HG02571 (cell line): ENCODE data around the gene ARHGAP45.
A peak's percentile ranks its signal among the peaks of the same experiment; 100 is the strongest.
"Not testable (repeated sequence)": the region's sequence is repeated elsewhere in the genome, so short reads cannot be mapped to it uniquely, and the experiment has no call there.

Source experiments
- ATAC-seq: cut with Tn5 transposase; IDR thresholded peaks from one replicate; pipeline ENCODE4 v1.9.1; 2021; ENCODE audit warnings: mild to moderate bottlenecking, moderate library complexity; ENCODE audit not compliant: unreplicated experiment

Gene ARHGAP45, protein sequence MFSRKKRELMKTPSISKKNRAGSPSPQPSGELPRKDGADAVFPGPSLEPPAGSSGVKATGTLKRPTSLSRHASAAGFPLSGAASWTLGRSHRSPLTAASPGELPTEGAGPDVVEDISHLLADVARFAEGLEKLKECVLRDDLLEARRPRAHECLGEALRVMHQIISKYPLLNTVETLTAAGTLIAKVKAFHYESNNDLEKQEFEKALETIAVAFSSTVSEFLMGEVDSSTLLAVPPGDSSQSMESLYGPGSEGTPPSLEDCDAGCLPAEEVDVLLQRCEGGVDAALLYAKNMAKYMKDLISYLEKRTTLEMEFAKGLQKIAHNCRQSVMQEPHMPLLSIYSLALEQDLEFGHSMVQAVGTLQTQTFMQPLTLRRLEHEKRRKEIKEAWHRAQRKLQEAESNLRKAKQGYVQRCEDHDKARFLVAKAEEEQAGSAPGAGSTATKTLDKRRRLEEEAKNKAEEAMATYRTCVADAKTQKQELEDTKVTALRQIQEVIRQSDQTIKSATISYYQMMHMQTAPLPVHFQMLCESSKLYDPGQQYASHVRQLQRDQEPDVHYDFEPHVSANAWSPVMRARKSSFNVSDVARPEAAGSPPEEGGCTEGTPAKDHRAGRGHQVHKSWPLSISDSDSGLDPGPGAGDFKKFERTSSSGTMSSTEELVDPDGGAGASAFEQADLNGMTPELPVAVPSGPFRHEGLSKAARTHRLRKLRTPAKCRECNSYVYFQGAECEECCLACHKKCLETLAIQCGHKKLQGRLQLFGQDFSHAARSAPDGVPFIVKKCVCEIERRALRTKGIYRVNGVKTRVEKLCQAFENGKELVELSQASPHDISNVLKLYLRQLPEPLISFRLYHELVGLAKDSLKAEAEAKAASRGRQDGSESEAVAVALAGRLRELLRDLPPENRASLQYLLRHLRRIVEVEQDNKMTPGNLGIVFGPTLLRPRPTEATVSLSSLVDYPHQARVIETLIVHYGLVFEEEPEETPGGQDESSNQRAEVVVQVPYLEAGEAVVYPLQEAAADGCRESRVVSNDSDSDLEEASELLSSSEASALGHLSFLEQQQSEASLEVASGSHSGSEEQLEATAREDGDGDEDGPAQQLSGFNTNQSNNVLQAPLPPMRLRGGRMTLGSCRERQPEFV

DNA sequence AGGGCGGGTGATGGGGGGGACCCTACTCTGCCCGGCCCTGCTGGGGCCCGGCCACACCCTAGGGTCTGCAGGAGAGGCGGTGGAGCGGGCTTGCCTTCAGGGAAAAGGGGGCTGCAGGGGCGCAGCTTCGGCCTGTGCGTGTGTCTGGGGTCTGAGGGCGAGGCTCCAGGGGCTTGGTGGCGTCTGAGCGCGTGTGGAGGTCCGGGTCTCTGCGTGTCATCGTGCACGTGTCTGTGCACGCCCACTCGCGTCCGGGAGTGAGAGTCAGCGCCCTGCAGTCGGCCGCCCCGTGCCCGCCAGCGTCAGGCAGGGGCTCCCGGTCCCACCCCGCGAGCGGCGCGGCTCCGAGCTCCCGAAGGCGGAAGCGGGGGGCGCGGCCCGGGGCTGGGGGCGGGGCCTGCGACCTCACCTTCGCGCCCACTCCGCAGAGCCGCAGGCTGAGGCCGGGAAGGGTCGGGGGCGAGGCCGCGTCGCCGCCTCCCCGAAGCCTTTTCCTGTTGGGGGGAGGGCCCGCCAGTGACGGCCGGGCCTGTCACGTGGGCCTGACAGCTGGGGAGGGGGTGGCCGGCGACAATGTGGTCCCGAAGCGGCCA is at the start of gene ARHGAP45:
Gene ARHGAP45, plus strand, starts transcription at position 420 of the 593 bp plus-strand sequence. CDS start 239 bp downstream, outside the sequence.
- ATAC-seq, result no peak

DNA sequence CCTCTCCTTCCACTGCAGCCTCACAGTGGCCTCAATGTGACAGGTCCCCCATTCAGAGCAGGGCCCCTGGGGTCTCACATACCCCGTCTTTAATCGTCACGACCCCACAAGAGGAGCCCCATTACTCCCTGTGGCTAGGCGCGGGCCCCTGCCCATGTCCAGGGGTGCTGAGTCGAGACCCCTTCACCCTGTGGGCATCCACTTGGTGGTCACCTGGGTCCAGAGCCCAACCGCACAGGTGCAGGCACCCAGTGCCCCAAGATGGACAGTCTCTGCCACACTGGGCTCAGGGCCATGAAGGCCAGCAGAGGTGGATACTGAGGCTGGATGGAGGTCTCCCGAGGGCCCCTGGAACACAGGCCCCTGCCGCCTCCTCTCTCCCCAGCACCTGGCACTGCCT is 49.1 kb upstream of the ARHGAP45 start:
- ATAC-seq, result no peak

DNA sequence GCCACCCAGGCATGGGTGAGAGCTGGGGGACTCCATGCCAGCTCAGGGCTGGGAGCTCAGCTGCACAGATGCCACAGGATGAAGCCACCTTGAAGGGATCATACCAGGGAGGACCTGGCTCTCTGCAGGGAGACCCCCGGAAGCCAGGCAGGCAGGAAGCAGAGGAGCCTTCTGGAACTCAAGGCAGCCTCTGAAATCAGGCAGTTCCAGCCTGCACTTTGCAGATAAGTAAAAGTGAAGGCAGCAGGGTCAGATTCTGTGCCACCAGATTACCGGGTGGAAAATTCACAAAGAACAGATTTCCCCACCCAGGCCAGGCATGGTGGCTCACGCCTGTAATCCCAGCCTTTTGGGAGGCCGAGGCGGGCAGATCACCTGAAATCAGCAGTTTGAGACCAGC is 48.6 kb upstream of the ARHGAP45 start:
- ATAC-seq, result no peak

DNA sequence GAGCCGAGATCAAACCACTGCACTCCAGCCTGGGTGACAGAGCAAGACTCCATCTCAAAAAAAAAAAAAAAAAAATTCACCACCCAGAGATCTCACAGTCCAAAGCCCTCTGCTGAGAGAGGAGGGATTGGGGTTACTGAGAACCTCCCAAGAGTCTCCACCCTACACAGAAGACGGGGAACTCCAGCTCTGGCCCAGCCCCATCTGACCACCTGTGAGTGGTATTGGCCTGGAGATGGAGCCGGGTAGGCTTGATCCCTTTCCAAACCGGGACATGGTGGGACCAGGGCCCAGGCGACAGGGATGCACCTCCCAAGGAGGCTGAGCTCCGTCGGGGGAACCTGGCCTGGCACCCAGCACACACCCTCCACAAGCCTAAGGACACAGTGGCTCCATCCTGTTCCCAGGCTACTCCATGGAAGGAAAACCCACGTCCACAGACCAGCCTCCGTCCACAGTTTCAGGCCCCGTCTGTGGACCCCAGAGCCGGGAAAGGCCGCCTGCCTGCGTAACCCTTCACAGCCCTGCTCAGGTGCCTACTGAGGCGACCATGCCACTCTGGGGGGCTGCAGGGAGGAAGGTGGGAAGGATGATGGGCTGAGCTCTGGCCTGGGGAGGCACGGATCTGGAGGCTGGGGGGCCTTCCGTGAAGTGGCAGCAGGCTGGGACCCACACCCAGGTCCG is 47.9 kb upstream of the ARHGAP45 start:
- no peak for ATAC-seq

DNA sequence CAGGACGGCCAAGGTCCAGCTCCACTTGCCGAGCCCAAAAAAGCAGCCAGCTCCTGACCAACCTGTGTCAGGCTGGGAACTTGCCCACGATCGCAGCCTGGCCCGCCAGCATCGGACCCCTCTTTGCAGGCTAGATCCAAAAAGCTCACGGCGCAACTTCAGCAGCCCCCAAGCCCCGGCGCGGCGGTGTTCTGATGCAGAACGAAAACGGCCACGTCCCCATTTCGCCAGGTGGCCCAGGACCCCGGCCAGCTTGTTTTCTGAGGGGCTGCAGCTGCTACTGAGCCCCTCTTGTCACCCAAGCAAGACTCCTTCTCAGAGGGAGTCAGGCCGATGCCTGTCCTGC is 47.4 kb upstream of the ARHGAP45 start:
- no peak for ATAC-seq

DNA sequence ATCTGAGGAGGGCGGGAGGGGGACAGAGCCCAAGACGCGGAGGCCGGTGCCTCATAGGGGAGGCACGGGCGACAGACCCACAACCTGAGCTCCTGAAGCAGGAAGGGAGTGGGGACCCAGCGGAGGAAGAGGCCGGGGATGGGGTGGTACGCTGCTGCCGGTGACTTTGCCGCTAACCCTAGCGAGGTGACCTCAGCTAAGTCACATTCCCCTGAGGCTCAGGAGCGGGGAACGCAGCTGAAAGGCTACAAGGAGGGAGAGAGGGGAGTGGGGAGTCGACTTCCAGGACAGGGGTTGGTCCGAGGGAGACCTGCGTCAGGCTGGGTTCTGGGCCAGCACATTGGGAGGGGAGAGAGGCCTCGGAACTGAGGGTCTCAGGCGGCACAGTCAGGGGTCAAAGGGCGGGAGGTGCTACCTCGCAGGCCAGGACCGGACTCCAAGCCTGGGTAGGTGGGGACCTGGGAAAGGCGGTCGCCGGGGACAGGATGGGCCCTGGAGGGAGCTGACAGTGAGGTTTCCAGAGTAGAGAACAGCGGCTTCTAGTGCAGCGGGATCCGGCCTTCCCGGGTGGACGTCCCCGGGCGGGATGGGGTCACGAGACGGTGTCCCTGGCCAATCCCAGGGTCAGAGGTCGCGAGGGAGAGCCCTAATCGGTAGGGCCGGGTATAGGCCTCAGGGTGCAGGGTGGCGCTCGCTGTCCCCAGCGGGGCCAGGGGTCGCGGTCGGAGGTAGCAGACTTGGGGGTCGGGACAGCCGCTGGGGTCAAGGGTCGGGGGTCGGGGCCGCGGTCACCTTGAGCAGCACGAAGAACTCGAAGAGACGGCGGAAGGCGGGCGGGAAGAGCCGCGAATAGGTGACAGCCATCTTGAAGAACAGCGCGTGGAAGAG is 46.7 kb upstream of the ARHGAP45 start:
- no peak for ATAC-seq

DNA sequence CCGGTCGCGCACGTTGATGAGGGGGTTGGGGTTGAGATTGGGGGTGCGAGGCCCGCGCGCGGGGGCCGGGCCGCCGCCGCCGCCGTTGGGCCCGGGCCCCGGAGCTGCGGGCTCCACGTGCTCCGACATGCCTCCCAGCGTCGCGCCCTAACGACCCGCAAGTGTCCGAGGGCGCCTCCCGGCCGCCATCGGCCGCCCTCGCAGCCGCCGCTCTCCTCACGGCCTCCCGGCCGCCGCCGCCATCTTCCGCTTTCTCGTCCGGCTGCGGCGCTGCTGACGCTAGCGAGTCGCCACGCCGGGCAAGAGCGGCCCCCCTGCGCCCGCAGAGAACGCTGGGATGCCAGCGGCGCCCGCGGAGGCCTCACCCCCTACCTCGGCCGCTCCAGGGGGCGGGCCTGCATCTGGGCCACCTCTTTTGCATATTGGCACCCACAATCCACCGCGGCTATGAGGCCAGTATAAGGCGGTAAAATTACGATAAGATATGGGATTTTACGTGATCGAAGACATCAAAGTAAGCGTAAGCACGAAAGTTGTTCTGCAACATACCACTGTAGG is 46.0 kb upstream of the ARHGAP45 start, which contains the start of gene TMEM259:
Gene TMEM259, minus strand, starts transcription at position 256 of the 558 bp plus-strand sequence. Its CDS starts 127 bp downstream, at position 129.
- peak; percentile 70 for ATAC-seq

DNA sequence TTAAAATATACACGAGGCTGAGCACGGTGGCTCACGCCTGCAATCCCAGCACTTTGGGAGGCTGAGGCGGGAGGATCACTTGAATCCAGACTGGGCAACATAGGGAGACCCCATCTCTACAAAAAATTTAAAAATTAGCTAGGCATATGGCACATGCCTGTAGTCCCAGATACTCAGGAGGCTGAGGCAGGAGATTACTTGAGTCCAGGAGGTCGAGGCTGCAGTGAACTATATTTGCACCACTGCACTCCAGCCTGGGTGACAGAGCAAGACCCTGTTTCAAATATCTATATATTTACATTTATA is 43.1 kb upstream of the ARHGAP45 start:
- ATAC-seq, result not testable (repeated sequence)

DNA sequence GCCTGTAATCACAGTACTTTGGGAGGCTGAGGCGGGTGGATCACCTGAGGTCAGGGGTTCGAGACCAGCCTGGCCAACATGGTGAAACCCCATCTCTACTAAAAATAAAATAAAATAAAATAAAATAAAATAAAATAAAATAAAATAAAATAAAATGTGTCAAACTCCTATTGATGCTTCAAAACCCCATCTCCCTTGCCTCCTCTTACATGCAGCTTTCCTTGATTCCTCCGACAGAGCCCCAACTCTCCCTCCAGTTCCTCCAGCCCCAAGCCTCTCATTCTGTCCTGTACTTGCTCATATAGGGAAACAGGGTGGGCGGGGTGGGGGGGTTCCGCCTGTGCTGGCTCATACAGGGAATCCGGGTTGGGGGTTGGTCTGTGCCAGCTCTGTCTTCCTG is 41.9 kb upstream of the ARHGAP45 start:
- not testable (repeated sequence) for ATAC-seq

DNA sequence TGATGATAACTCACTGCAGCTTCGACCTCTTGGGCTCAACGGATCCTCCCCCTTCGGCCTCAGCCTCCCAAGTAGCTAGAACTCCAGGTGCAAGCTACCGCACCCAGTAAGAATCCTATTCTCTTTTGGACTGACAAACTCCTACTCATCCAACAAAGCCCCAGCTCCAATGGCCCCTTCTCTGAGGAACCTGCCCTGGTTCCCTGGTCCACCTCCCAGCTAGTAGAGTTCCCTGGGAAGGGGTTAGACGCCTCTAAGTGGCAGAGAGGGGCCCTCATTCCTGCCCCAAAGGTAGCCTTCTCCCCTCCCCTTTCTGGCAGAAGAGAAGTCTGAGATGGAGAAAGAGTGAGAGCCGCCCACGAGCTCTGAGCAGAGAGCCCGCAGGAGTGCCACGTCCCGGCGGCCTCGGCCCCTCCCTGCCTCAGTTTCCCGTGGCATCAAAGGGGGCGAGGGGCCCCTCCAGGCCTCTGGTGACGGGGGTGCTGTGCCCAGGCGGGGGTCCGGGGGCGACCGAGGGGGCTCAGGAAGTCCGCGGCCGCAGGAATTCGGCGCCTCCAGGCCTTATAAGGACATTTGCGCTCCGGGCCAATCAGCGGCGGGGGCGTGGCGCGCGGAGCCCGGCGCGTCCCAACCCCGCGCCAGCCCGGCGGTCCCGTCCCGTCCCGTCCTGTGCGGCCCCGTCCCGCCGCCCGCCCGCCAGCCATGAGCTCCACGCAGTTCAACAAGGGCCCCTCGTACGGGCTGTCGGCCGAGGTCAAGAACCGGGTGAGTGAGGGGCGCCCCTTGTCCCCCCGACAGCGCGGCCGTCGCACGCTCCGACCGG is 40.8 kb upstream of the ARHGAP45 start, which contains the start of gene CNN2:
Gene CNN2, plus strand, starts transcription at position 649 of the 823 bp plus-strand sequence. Its CDS starts 54 bp downstream, at position 703.
- no peak for ATAC-seq

DNA sequence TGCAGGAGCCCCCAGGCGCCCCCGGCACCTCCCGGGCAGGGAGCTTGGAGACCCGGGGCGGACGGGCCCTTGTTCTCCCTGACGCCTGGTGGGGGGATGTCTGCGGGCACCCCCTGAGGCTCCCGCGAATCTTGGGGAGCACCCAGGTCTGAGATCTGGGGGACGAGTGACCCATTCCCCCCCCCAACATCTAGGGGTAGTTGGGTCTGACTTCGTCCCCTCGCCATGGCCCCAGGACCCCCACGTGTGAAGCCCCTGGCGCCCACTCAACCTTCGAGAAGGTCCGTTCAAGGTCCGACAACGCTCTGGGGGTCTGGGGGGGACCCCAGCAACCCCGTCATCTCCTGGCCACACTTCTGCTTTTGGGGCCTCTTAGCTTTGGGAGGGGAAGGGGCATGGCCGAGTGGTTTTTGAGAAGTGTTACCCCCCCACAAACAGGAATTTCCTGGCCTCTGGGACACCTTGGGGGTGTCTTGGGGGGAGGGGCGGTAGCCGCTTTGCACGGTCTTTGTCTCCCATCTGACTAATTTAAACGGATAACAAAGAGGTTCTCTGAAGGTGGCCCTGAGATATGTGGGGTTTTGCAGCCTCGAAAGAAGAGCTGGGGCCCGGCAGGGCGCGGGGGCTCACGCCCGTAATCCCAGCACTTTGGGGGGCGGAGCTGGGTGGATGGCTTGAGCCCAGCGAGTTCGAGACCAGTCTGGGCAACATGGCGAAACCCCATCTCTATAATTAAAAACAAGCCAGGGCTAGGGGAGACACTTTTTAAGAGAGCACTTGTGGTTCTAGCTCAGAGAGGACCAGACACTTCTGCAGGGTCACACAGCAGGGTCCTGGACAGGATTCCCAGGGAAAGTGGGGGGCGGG is 40.0 kb upstream of the ARHGAP45 start:
- no peak for ATAC-seq

DNA sequence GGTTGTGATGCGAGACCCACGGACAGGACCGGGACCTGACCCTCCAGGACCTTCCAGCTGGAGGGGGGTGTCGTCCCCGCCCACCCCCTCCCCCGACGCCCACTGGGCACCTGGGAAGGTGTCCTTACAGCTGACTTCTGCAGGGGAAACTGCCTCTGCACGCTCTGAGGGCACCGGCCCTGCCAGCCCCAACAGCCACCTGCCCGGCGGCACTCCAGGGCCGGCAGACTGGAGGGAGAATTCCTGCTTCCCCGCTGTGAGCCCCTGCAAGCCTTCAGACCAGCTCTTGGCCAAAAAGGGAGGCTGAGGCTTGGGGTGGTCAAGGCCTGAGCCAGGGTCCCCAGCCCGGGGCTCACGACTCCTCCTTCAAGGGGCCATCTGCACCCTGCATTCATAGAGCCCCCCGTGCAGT is 39.3 kb upstream of the ARHGAP45 start:
- ATAC-seq, result no peak

DNA sequence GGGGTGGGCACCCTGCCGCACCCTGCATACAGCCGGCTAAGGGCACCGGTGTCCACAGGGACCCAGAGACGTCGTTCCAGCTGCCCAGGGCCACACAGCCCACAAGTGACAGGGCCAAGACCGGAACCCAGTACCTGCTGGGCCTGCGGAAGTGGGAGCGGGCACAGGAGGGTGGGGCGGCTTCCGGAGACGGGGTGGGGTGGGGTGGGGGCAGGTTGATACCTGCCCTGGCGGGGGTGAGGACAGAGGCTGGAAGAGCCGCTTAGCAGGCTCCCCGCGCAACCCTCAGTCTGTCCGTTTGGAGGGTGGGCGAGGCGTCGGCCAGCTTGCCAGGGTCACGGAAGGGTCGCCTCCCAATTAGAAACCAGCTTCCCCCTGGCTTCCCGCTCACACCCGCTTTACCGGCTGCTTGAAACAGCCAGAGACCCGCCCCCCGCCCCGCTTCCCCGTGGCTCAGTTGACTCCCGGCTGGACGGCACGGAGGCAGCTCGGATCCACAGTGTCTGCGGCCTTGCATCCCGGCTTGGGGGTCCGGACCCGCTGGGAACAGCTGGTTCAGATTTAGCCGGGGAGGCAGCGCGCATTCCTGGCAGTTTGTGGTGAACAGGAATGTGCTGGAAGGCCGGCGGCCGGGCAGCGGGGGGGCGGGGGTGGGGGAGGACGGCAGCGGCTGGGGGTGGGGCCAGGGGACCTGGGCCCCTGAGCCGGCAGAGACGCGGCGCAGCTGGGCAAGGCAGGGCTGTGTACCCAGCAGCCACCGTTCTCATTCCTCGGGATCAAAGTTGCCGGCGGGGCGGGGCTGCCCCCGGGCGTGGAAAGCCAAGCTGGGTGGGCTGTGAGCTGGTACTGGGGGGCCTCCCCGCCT is 38.7 kb upstream of the ARHGAP45 start:
- ATAC-seq, result no peak

DNA sequence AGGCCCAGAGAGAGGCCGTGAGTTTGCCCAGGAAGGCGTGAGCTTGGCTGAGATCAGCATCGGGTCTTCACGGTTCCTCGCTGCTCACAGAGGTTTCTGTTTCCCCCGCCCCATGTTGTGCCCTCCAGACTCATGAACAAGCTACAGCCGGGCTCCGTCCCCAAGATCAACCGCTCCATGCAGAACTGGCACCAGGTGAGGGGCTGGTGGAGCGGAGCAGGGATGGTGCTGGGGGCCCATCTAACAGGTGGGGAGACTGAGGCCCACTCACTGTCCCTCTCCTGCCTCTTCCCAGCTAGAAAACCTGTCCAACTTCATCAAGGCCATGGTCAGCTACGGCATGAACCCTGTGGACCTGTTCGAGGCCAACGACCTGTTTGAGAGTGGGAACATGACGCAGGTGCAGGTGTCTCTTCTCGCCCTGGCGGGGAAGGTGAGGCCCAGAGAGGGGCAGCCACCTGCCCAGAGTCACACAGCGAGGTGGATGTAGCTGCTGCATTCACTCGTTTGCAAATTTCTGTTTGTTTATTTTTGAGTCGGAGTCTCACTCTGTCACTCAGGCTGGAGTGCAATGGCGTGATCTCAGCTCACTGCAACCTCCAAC is 34.6 kb upstream of the ARHGAP45 start:
- no peak for ATAC-seq

DNA sequence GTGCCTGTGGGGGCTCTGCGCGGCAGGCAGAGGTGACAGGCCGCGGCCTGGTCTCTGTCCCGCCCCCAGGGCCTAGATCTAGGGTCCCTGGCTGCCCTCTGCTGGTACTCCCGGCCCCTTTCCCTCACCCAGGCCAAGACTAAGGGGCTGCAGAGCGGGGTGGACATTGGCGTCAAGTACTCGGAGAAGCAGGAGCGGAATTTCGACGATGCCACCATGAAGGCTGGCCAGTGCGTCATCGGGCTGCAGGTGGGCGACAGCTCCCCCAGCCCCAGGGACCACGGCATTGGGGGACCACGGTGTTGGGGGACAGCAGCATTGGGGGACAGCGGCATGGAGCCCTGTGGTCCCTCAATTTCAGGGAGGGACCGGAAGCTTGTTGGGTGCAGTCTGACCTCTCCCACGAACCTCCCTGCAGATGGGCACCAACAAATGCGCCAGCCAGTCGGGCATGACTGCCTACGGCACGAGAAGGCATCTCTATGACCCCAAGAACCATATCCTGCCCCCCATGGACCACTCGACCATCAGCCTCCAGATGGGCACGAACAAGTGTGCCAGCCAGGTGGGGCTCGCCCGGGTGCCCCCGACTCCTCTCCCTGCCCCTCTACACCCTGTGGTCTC is 30.9 kb upstream of the ARHGAP45 start:
- no peak for ATAC-seq
